Adrenal gland (tissue), 12 donors: ENCODE measurements around the gene ABLIM2. TPM values are rescaled to one million over a fixed set of nuclear protein-coding genes. Genes with fewer than 3 reads are reported as not detected.

ENCODE experiments used
- DNase-seq, 7 donors: peaks; one replicate each; pipeline ENCODE4 v3.0.0-alpha.2; 2019 to 2020
- H3K27ac ChIP-seq, 5 donors: fragments of 200-600 bp; sonication (generic) in 4 of 5; 1 replicate in 3 of 5; 2 replicates in 2 of 5; pipeline versions ENCODE4 v1.5.1 to v1.8.0; 2016 to 2020; ENCODE audit warnings: mild to moderate bottlenecking in 1 of 5
- H3K27me3 ChIP-seq: fragments of 200-600 bp; 2 replicates; pipeline ENCODE4 v1.8.0; 2021
- H3K36me3 ChIP-seq, 2 donors: fragments of 200-600 bp; replicated peaks in 1 of 2; 1 replicate in 1 of 2; 2 replicates in 1 of 2; pipeline versions ENCODE4 v1.5.1 to v1.8.0; 2018 to 2022
- H3K4me1 ChIP-seq, 2 donors: fragments of 200-600 bp; replicated peaks in 1 of 2; 1 replicate in 1 of 2; 2 replicates in 1 of 2; pipeline versions ENCODE4 v1.5.1 to v1.8.0; 2018 to 2021
- H3K4me3 ChIP-seq, 4 donors: fragments of 200-600 bp; sonication (generic) in 3 of 4; one replicate each; pipeline ENCODE4 v1.5.1; 2016 to 2018
- H3K9me3 ChIP-seq, 3 donors: fragments of 200-600 bp; sonication (generic) in 1 of 3; replicated peaks in 1 of 3; 1 replicate in 2 of 3; 2 replicates in 1 of 3; pipeline versions ENCODE4 v1.5.1 to v1.8.0; 2016 to 2021
- CTCF ChIP-seq, 6 experiments: fragments of 450-650 bp in 4 of 6; fragments of 200-600 bp in 2 of 6; sonication (generic) in 1 of 6; IDR thresholded peaks; 1 replicate in 5 of 6; 2 replicates in 1 of 6; pipeline versions ENCODE4 v1.5.1 to v1.8.0; 2016 to 2021; ENCODE audit warnings: antibody characterized with exemption in 6 of 6, mild to moderate bottlenecking in 2 of 6, moderate library complexity in 1 of 6
- POLR2A ChIP-seq, 2 donors: fragments of 450-650 bp; IDR thresholded peaks; one replicate each; pipeline ENCODE4 v1.6.1; 2017; ENCODE audit warnings: antibody characterized with exemption in 2 of 2, mild to moderate bottlenecking in 2 of 2, moderate library complexity in 1 of 2
- WGBS, 4 donors: extraction: QIAGEN DNeasy Blood & Tissue Kit in 2 of 4; methylation state at CpG; one replicate each; pipeline versions ENCODE4 v1.1.5 to v1.1.7; 2013 to 2017; 5-methylcytosine and 5-hydroxymethylcytosine counted together
- intact Hi-C, 2 donors: fragments of 100-400 bp; cut with DNase I; formaldehyde crosslinking; loops; one replicate each; pipeline versions ENCODE4 v1.14.1 to v1.15.0; 2022 to 2023
- polyA plus RNA-seq, 3 donors: library from polyadenylated mRNA; stranded (reverse); fragments of 200-250 nt in 2 of 3; fragments of 350-450 nt in 1 of 3; fragmentation: Illumina TruSeq in 1 of 3; extraction: RNeasy Lipid Tissue Mini Kit (QIAGEN cat#74804) in 1 of 3; gene quantifications; one replicate each; pipeline ENCODE4 v1.2.3, GENCODE V29; 2013 to 2014
- total RNA-seq, 9 donors: library from RNA; depleted of rRNA in 4 of 9; stranded (reverse); fragments of >200 nt in 4 of 9; fragments of 120-200 nt in 1 of 9; fragmentation: NEBNext Ultra II Directional in 1 of 9; extraction: Animal tissue kit (Norgen Biotek cat#: 25700) in 1 of 9; gene quantifications; one replicate each; pipeline versions ENCODE4 v1.1.0 to v1.2.4, GENCODE V29; 2013 to 2023
- donor health status: healthy with polysubstance abuse.
- donor health status: Bipolar disorder and iron deficiency.
- donor health status: DM: yes; HTN: yes; CAD: no.
- donor health status: DM: no; HTN: no; CAD: no.
- donor health status: DM: no; HTN: no; CAD: no.
- donor health status: DM: yes; HTN: yes; CAD: no.

The ABLIM2 gene
- total and polyA plus RNA-seq, 12 donors, result 5.8 to 31.2 (median 14.6) TPM

DNA sequence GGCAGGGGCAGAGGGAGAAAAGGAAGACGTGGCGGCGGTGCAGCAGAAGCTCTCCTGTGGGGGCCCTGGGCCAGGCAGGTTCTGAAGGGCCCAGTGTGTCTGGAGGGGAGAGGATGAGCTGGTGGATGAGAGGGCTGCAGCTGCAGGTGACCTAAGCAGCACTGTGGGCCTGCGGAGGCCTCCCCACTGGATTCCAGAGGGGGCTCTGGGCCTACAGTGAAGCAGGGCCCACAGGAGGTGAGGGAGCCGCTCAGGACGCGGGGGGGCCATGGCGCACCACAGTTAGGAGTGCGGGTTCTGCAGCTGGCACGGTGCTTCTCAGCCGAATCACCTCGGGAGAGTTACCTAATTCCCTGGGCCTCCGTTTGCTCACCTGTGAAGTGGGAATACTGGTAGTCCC, 10.5 kb downstream of the ABLIM2 start:
- H3K4me1 ChIP-seq, result peaks cover 7 to 24% of the 10 kb centered on the region in 2 donors
- no peaks in the 10 kb centered on the region for H3K9me3 ChIP-seq
- 95 to 98% (median 96%) methylated on average over 4 to 13 of the region's 13 CpGs for WGBS, 4 donors
- H3K4me3 ChIP-seq, result no peak overlapping the region
- no peaks in the 10 kb centered on the region for H3K27me3 ChIP-seq
- TF ChIP-seq CTCF (IDR thresholded peaks at IDR 0.05), result no peak
- no peak for TF ChIP-seq POLR2A (IDR thresholded peaks at IDR 0.05)
- intact Hi-C loops, result no loop called here
- H3K36me3 ChIP-seq, result no peaks in the 10 kb centered on the region
- no peak for DNase-seq
- no peak overlapping the region for H3K27ac ChIP-seq

DNA sequence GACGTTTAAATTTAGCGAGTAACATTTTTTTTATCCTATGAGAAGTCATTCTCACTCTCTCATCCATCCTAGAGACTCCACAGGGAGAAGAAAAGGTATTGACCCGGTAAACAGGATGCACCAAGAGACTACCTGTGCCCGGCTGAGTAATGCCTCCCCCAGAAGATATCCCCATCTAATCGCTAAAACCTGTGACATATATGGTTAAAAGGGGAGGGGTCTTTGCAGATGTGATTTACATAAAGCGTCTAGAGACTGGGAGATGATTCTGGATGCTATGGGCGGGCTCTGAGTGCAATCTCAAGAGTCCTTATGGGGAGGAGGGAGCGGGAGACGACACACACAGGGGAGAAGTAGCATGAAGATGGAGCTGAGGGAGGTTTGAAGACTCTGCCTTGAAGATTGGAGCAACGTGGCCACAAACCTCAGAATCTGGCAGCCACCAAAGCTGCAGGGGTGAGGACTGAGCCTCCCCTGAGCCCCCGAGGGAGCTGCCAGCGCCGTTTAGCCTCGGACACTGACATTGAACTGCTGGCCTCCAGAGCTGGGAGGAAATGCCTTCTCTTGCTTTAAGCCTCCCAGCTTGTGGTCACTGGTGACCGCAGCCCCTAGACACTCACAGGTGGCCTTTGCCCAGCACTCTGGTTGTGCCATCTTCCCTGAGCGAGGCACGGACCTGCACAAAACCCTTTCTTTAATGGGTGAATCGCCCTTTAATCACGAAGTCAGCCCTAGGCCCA, 11.2 kb downstream of the ABLIM2 start:
- H3K4me1 ChIP-seq, result peaks cover 7 to 24% of the 10 kb centered on the region in 2 donors
- H3K36me3 ChIP-seq, result no peaks in the 10 kb centered on the region
- no peak overlapping the region for H3K4me3 ChIP-seq
- no peak overlapping the region for H3K27ac ChIP-seq
- WGBS, 4 donors, result 78 to 81% (median 79%) methylated on average over 19 of the region's 19 CpGs
- no peaks in the 10 kb centered on the region for H3K27me3 ChIP-seq
- H3K9me3 ChIP-seq, result no peaks in the 10 kb centered on the region
- TF ChIP-seq CTCF (IDR thresholded peaks at IDR 0.05) (no peak), POLR2A (IDR thresholded peaks at IDR 0.05) (no peak)
- intact Hi-C loops, result no loop called here
- DNase-seq, result no peak

GRCh38 chr4:8146157-8146556, 12.5 kb downstream of the ABLIM2 start:
- Histone ChIP-seq H3K9me3 (no peaks in the 10 kb centered on the region), H3K4me1 (peaks cover 7 to 24% of the 10 kb centered on the region in 2 donors), H3K4me3 (no peak overlapping the region), H3K36me3 (no peaks in the 10 kb centered on the region), H3K27ac (peak overlapping the region in 2 of 5 donors; percentile 13 to 47), H3K27me3 (no peaks in the 10 kb centered on the region)
- WGBS, 4 donors, result 69 to 75% (median 70%) methylated on average over 9 of the region's 9 CpGs
- DNase-seq, result no peak
- intact Hi-C loops, result no loop called here
- no peak for TF ChIP-seq CTCF (IDR thresholded peaks at IDR 0.05)
- TF ChIP-seq POLR2A (IDR thresholded peaks at IDR 0.05), result no peak

GRCh38 chr4:8144359-8144758, 14.3 kb downstream of the ABLIM2 start:
- no peaks in the 10 kb centered on the region for H3K36me3 ChIP-seq
- peaks cover 7 to 24% of the 10 kb centered on the region in 2 donors for H3K4me1 ChIP-seq
- intact Hi-C loops, result no loop called here
- peak in 1 of 2 donors; percentile 29 for TF ChIP-seq POLR2A (IDR thresholded peaks at IDR 0.05)
- TF ChIP-seq CTCF (IDR thresholded peaks at IDR 0.05), result no peak
- DNase-seq, result peak; percentile 51 to 82 (median 69)
- WGBS, 4 donors, result 31 to 54% (median 41%) methylated on average over 12 to 15 of the region's 15 CpGs
- no peaks in the 10 kb centered on the region for H3K9me3 ChIP-seq
- H3K27ac ChIP-seq, result peak overlapping the region in 2 of 5 donors; percentile 56 to 58
- H3K4me3 ChIP-seq, result no peak overlapping the region
- H3K27me3 ChIP-seq, result no peaks in the 10 kb centered on the region
